WTC11 (cell line): ENCODE data around the gene LRRC7. TPM values are rescaled to one million over a fixed set of nuclear protein-coding genes. Genes with fewer than 3 reads are reported as not detected.

Experiments
- ATAC-seq: fragments of 200-7000 bp; cut with Tn5 transposase; 2 replicates; pipeline ENCODE4 v1.10.0; 2021; ENCODE audit warnings: mild to moderate bottlenecking, moderate library complexity
- CTCF ChIA-PET: fragments of 300-600 bp; sonication (Branson Sonifier 250); formaldehyde crosslinking; loops from one replicate; lab custom pipeline; 2021; ENCODE audit warnings: antibody characterized with exemption; lab: Charles Lee
- POLR2A ChIA-PET: fragments of 350-600 bp; sonication (Branson Sonifier 250); formaldehyde crosslinking; loops from one replicate; lab custom pipeline; 2021; ENCODE audit warnings: antibody characterized with exemption; lab: Charles Lee
- DNase-seq: peaks from one replicate; pipeline ENCODE4 v3.0.0; 2021; ENCODE audit warnings: low spot score
- H3K27ac Mint-ChIP-seq: 2 replicates; pipeline ENCODE4 v1.8.0; 2021; ENCODE audit warnings: mixed read lengths
- H3K27me3 Mint-ChIP-seq: 2 replicates; pipeline ENCODE4 v1.8.0; 2021; ENCODE audit warnings: low read depth, mild to moderate bottlenecking, moderate library complexity, mixed read lengths
- H3K36me3 Mint-ChIP-seq: 2 replicates; pipeline ENCODE4 v1.8.0; 2021; ENCODE audit warnings: mixed read lengths
- H3K4me1 Mint-ChIP-seq: 2 replicates; pipeline ENCODE4 v1.8.0; 2022; ENCODE audit warnings: mixed read lengths
- H3K4me3 Mint-ChIP-seq: 2 replicates; pipeline ENCODE4 v1.8.0; 2021; ENCODE audit warnings: mild to moderate bottlenecking, moderate library complexity, mixed read lengths
- H3K9me3 Mint-ChIP-seq: 2 replicates; pipeline ENCODE4 v1.8.0; 2021; ENCODE audit warnings: mixed read lengths
- CBFB ChIP-seq: sonication (generic); formaldehyde crosslinking; IDR thresholded peaks from 2 replicates; pipeline ENCODE4 v1.8.1; 2022; ENCODE audit warnings: mild to moderate bottlenecking, low read depth, missing genetic modification reagents
- CDX4 ChIP-seq: fragments of 250-450 bp; sonication (Bioruptor Pico); IDR thresholded peaks from 2 replicates; pipeline ENCODE4 v1.9.0; 2021; ENCODE audit warnings: moderate library complexity, mild to moderate bottlenecking, inconsistent platforms, borderline replicate concordance
- ELF4 ChIP-seq: sonication (generic); formaldehyde crosslinking; IDR thresholded peaks from 2 replicates; pipeline ENCODE4 v1.8.1; 2022; ENCODE audit warnings: low read depth, mild to moderate bottlenecking, moderate library complexity, missing genetic modification reagents
- FOXP1 ChIP-seq: sonication (generic); formaldehyde crosslinking; IDR thresholded peaks from 2 replicates; pipeline ENCODE4 v1.8.0; 2022; ENCODE audit warnings: missing genetic modification reagents, mild to moderate bottlenecking, moderate library complexity, borderline replicate concordance
- GTF2I ChIP-seq: fragments of 250-450 bp; sonication (Bioruptor Pico); conservative IDR thresholded peaks from 2 replicates; pipeline ENCODE4 v1.4.0; 2021; ENCODE audit warnings: mild to moderate bottlenecking
- IRF2 ChIP-seq: sonication (generic); formaldehyde crosslinking; IDR thresholded peaks from 2 replicates; pipeline ENCODE4 v1.8.0; 2022; ENCODE audit warnings: low read depth, missing genetic modification reagents, borderline replicate concordance
- NFE2L1 ChIP-seq: sonication (generic); formaldehyde crosslinking; IDR thresholded peaks from 2 replicates; pipeline ENCODE4 v1.8.1; 2023; ENCODE audit warnings: missing genetic modification reagents
- PREB ChIP-seq: sonication (generic); formaldehyde crosslinking; IDR thresholded peaks from 2 replicates; pipeline ENCODE4 v1.8.1; 2022; ENCODE audit warnings: mild to moderate bottlenecking, missing genetic modification reagents, moderate library complexity, borderline replicate concordance
- RORB ChIP-seq: fragments of 250-450 bp; sonication (Bioruptor Pico); IDR thresholded peaks from 2 replicates; pipeline ENCODE4 v1.9.0; 2021; ENCODE audit warnings: mild to moderate bottlenecking
- SOX15 ChIP-seq: fragments of 250-450 bp; sonication (Bioruptor Pico); IDR thresholded peaks from 2 replicates; pipeline ENCODE4 v1.9.0; 2021; ENCODE audit warnings: mild to moderate bottlenecking
- USF2 ChIP-seq: sonication (generic); formaldehyde crosslinking; IDR thresholded peaks from 2 replicates; pipeline ENCODE4 v1.8.1; 2023; ENCODE audit warnings: mild to moderate bottlenecking, missing genetic modification reagents, moderate library complexity
- ZBTB43 ChIP-seq: sonication (generic); formaldehyde crosslinking; IDR thresholded peaks from 2 replicates; pipeline ENCODE4 v1.8.1; 2023; ENCODE audit warnings: mild to moderate bottlenecking, missing genetic modification reagents
- ZNF219 ChIP-seq: sonication (generic); formaldehyde crosslinking; IDR thresholded peaks from 2 replicates; pipeline ENCODE4 v1.8.0; 2023; ENCODE audit warnings: missing genetic modification reagents, mild to moderate bottlenecking, borderline replicate concordance
- total RNA-seq: library from RNA; stranded (reverse); gene quantifications from 3 replicates; pipeline ENCODE4 v1.2.3, GENCODE V29; 2021
- TF ChIP-seq, protein P1 (sequence below): sonication (generic); formaldehyde crosslinking; IDR thresholded peaks from 2 replicates; pipeline ENCODE4 v1.8.0; 2023; ENCODE audit warnings: missing genetic modification reagents
- TF ChIP-seq, protein P2 (sequence below): sonication (generic); formaldehyde crosslinking; IDR thresholded peaks from 2 replicates; pipeline ENCODE4 v1.8.1; 2022; ENCODE audit warnings: low read depth, missing genetic modification reagents, borderline replicate concordance
- TF ChIP-seq, protein P3 (sequence below): sonication (generic); formaldehyde crosslinking; IDR thresholded peaks from 2 replicates; pipeline ENCODE4 v1.8.1; 2022; ENCODE audit warnings: mild to moderate bottlenecking, moderate library complexity, missing genetic modification reagents
- TF ChIP-seq, protein P4 (sequence below): fragments of 250-450 bp; sonication (Bioruptor Pico); IDR thresholded peaks from 2 replicates; pipeline ENCODE4 v1.9.0; 2021; ENCODE audit warnings: mild to moderate bottlenecking, borderline replicate concordance
- TF ChIP-seq, protein P5 (sequence below): sonication (generic); formaldehyde crosslinking; IDR thresholded peaks from 2 replicates; pipeline ENCODE4 v1.8.0; 2023; ENCODE audit warnings: missing genetic modification reagents, mild to moderate bottlenecking, borderline replicate concordance
- TF ChIP-seq, protein P6 (sequence below): sonication (generic); formaldehyde crosslinking; conservative IDR thresholded peaks from 2 replicates; pipeline ENCODE4 v1.8.1; 2022; ENCODE audit warnings: mild to moderate bottlenecking, missing genetic modification reagents

Gene LRRC7
- total RNA-seq, 1 experiment from 2014 or later, result not detected

GRCh38 chr1:69852706-69853105 lies 285.0 kb downstream of the LRRC7 start:
- Mint-ChIP-seq H3K4me1 (peaks cover 2% of the 10 kb centered on the region; the same call in 1 of the 2 replicates), H3K4me3 (no peak overlapping the region), H3K36me3 (no peaks in the 10 kb centered on the region), H3K9me3 (no peaks in the 10 kb centered on the region), H3K27ac (no peak overlapping the region), H3K27me3 (no peaks in the 10 kb centered on the region)
- ATAC-seq (no peak), DNase-seq (no peak)
- TF ChIP-seq ZBTB43 (CRISPR knock-in tag), result no peak
- no peak for TF ChIP-seq USF2
- TF ChIP-seq, protein P1, sequence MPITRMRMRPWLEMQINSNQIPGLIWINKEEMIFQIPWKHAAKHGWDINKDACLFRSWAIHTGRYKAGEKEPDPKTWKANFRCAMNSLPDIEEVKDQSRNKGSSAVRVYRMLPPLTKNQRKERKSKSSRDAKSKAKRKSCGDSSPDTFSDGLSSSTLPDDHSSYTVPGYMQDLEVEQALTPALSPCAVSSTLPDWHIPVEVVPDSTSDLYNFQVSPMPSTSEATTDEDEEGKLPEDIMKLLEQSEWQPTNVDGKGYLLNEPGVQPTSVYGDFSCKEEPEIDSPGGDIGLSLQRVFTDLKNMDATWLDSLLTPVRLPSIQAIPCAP (CRISPR knock-in tag), result no peak
- TF ChIP-seq IRF2 (CRISPR knock-in tag), result no peak
- TF ChIP-seq, protein P2, sequence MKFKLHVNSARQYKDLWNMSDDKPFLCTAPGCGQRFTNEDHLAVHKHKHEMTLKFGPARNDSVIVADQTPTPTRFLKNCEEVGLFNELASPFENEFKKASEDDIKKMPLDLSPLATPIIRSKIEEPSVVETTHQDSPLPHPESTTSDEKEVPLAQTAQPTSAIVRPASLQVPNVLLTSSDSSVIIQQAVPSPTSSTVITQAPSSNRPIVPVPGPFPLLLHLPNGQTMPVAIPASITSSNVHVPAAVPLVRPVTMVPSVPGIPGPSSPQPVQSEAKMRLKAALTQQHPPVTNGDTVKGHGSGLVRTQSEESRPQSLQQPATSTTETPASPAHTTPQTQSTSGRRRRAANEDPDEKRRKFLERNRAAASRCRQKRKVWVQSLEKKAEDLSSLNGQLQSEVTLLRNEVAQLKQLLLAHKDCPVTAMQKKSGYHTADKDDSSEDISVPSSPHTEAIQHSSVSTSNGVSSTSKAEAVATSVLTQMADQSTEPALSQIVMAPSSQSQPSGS (CRISPR knock-in tag), result no peak
- TF ChIP-seq ZNF219 (CRISPR knock-in tag), result no peak
- TF ChIP-seq, protein P3, sequence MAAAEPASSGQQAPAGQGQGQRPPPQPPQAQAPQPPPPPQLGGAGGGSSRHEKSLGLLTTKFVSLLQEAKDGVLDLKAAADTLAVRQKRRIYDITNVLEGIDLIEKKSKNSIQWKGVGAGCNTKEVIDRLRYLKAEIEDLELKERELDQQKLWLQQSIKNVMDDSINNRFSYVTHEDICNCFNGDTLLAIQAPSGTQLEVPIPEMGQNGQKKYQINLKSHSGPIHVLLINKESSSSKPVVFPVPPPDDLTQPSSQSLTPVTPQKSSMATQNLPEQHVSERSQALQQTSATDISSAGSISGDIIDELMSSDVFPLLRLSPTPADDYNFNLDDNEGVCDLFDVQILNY (CRISPR knock-in tag), result no peak
- TF ChIP-seq, protein P4, sequence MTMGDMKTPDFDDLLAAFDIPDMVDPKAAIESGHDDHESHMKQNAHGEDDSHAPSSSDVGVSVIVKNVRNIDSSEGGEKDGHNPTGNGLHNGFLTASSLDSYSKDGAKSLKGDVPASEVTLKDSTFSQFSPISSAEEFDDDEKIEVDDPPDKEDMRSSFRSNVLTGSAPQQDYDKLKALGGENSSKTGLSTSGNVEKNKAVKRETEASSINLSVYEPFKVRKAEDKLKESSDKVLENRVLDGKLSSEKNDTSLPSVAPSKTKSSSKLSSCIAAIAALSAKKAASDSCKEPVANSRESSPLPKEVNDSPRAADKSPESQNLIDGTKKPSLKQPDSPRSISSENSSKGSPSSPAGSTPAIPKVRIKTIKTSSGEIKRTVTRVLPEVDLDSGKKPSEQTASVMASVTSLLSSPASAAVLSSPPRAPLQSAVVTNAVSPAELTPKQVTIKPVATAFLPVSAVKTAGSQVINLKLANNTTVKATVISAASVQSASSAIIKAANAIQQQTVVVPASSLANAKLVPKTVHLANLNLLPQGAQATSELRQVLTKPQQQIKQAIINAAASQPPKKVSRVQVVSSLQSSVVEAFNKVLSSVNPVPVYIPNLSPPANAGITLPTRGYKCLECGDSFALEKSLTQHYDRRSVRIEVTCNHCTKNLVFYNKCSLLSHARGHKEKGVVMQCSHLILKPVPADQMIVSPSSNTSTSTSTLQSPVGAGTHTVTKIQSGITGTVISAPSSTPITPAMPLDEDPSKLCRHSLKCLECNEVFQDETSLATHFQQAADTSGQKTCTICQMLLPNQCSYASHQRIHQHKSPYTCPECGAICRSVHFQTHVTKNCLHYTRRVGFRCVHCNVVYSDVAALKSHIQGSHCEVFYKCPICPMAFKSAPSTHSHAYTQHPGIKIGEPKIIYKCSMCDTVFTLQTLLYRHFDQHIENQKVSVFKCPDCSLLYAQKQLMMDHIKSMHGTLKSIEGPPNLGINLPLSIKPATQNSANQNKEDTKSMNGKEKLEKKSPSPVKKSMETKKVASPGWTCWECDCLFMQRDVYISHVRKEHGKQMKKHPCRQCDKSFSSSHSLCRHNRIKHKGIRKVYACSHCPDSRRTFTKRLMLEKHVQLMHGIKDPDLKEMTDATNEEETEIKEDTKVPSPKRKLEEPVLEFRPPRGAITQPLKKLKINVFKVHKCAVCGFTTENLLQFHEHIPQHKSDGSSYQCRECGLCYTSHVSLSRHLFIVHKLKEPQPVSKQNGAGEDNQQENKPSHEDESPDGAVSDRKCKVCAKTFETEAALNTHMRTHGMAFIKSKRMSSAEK, result no peak
- TF ChIP-seq, protein P5, sequence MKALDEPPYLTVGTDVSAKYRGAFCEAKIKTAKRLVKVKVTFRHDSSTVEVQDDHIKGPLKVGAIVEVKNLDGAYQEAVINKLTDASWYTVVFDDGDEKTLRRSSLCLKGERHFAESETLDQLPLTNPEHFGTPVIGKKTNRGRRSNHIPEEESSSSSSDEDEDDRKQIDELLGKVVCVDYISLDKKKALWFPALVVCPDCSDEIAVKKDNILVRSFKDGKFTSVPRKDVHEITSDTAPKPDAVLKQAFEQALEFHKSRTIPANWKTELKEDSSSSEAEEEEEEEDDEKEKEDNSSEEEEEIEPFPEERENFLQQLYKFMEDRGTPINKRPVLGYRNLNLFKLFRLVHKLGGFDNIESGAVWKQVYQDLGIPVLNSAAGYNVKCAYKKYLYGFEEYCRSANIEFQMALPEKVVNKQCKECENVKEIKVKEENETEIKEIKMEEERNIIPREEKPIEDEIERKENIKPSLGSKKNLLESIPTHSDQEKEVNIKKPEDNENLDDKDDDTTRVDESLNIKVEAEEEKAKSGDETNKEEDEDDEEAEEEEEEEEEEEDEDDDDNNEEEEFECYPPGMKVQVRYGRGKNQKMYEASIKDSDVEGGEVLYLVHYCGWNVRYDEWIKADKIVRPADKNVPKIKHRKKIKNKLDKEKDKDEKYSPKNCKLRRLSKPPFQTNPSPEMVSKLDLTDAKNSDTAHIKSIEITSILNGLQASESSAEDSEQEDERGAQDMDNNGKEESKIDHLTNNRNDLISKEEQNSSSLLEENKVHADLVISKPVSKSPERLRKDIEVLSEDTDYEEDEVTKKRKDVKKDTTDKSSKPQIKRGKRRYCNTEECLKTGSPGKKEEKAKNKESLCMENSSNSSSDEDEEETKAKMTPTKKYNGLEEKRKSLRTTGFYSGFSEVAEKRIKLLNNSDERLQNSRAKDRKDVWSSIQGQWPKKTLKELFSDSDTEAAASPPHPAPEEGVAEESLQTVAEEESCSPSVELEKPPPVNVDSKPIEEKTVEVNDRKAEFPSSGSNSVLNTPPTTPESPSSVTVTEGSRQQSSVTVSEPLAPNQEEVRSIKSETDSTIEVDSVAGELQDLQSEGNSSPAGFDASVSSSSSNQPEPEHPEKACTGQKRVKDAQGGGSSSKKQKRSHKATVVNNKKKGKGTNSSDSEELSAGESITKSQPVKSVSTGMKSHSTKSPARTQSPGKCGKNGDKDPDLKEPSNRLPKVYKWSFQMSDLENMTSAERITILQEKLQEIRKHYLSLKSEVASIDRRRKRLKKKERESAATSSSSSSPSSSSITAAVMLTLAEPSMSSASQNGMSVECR (CRISPR knock-in tag), result no peak
- TF ChIP-seq GTF2I (CRISPR knock-in tag), result no peak
- TF ChIP-seq CDX4 (CRISPR knock-in tag), result no peak
- no peak for TF ChIP-seq NFE2L1 (CRISPR knock-in tag)
- TF ChIP-seq ELF4 (CRISPR knock-in tag), result no peak
- TF ChIP-seq, protein P6, sequence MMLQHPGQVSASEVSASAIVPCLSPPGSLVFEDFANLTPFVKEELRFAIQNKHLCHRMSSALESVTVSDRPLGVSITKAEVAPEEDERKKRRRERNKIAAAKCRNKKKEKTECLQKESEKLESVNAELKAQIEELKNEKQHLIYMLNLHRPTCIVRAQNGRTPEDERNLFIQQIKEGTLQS (CRISPR knock-in tag), result no peak
- no peak for TF ChIP-seq SOX15 (CRISPR knock-in tag)
- TF ChIP-seq PREB, result no peak
- no peak for TF ChIP-seq FOXP1 (CRISPR knock-in tag)
- no peak for TF ChIP-seq CBFB (CRISPR knock-in tag)
- TF ChIP-seq RORB, result no peak
- CTCF ChIA-PET, result no interaction called here
- POLR2A ChIA-PET, result interaction anchor here (0.5 kb wide), 1 partner anchor 12 kb away, joined by 3 read pairs; no protein-coding TSS in a partner anchor
